ENCODE measurements around the gene MARK2. TPM values are rescaled to one million over a fixed set of nuclear protein-coding genes. Genes with fewer than 3 reads are reported as not detected.

The MARK2 gene
- total RNA-seq, 2 experiments from 2014 or later: 48.7 to 54.2 TPM

DNA sequence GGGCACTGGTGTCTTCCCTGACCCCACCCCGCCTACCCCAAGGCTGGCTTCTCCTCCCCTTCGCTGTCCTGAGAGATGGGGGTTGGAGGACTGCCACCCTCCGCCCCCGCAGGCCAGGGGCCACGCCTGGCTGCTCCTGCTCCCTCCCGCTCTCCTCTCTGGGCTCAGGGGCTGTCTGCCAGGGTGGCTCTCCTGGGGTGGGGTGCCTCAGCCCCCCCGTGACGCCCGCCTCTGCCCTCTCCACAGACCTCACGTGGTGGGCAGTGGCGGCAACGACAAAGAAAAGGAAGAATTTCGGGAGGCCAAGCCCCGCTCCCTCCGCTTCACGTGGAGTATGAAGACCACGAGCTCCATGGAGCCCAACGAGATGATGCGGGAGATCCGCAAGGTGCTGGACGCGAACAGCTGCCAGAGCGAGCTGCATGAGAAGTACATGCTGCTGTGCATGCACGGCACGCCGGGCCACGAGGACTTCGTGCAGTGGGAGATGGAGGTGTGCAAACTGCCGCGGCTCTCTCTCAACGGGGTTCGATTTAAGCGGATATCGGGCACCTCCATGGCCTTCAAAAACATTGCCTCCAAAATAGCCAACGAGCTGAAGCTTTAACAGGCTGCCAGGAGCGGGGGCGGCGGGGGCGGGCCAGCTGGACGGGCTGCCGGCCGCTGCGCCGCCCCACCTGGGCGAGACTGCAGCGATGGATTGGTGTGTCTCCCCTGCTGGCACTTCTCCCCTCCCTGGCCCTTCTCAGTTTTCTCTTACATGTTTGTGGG is 69.9 kb downstream of the MARK2 start:
- H3K9me3 Mint-ChIP-seq: no peaks in the 10 kb centered on the region
- no peak overlapping the region for H3K4me3 Mint-ChIP-seq
- no peak overlapping the region for H3K27ac Mint-ChIP-seq
- no peak for DNase-seq
- ChIA-PET CTCF (no interaction called here), POLR2A (no interaction called here)
- no peaks in the 10 kb centered on the region for H3K27me3 Mint-ChIP-seq
- H3K4me1 Mint-ChIP-seq: no peaks in the 10 kb centered on the region
- H3K36me3 Mint-ChIP-seq (ENCODE audit: low read depth): peaks cover 25% of the 10 kb centered on the region

- DNase-seq: no peak
- CTCF ChIA-PET: no interaction called here
Measured at GRCh38 chr11:63909591-63910506, 70.9 kb downstream of the MARK2 start.

DNA sequence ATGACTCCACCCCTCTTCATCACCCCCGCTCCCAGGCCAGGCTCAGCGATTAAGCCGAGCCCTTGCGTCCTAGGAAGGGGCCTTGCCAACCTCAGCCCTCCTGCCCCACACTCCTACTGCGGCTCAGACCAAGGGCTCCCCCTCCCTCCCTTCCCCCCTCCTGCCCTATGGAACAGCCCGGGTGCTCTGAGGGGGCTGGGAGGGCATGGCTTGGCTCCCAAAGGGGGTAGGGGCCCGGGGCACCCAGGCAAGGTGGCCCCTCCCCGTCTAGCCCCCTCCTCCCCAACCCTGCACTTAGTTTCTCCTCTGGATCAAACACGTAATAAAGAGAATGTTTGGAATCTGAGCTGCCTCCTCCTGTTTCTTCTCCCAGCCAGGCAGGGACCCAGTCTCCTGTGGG is 71.8 kb downstream of the MARK2 start:
- POLR2A ChIA-PET: interaction anchor here (0.7 kb wide), 1 partner anchor 304 kb away, joined by 3 read pairs; no protein-coding TSS in a partner anchor
- Mint-ChIP-seq H3K27me3 (peaks cover 3% of the 10 kb centered on the region), H3K36me3 (ENCODE audit: low read depth) (peaks cover 19% of the 10 kb centered on the region), H3K4me3 (no peak overlapping the region), H3K4me1 (no peaks in the 10 kb centered on the region), H3K9me3 (no peaks in the 10 kb centered on the region), H3K27ac (no peak overlapping the region)
- DNase-seq: no peak
- CTCF ChIA-PET: interaction anchor here (0.8 to 1.1 kb wide), 2 partner anchors 35 to 73 kb away, joined by 3 read pairs; no protein-coding TSS in a partner anchor

More at GRCh38 chr11:63909591-63910506, 70.9 kb downstream of the MARK2 start:
- POLR2A ChIA-PET: no interaction called here
- Mint-ChIP-seq H3K27ac (no peak overlapping the region), H3K36me3 (ENCODE audit: low read depth) (peaks cover 19% of the 10 kb centered on the region), H3K4me3 (no peak overlapping the region), H3K27me3 (no peaks in the 10 kb centered on the region), H3K4me1 (no peaks in the 10 kb centered on the region), H3K9me3 (no peaks in the 10 kb centered on the region)

DNA sequence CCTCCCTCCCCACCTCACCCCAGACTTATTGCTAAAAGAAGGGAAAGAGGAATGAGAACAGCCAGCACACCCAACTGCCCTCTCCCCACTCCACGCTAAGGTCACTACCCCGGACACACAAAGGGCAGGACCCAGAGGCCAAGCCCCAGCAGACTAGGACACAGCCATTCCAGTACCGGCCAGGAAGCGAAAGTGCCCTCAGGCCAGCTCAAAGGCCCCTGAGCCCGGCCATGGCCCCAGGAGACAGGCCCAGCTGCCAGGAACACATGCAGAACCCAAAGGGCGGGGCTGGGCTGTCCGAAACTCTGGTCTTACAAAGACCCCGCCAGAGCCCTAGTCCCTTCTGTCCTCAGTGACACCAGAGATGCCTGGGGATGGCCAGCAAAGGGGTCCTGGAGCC is 72.5 kb downstream of the MARK2 start:
- no peak for DNase-seq
- H3K4me3 Mint-ChIP-seq: no peak overlapping the region
- H3K27ac Mint-ChIP-seq: no peak overlapping the region
- POLR2A ChIA-PET: interaction anchor here (0.6 kb wide), 1 partner anchor 274 kb away, joined by 3 read pairs; the partner anchor contains the start of gene STIP1
- CTCF ChIA-PET: interaction anchor here (0.8 to 1.1 kb wide), 2 partner anchors 34 to 74 kb away, joined by 3 read pairs; no protein-coding TSS in a partner anchor
- H3K36me3 Mint-ChIP-seq (ENCODE audit: low read depth): peaks cover 15% of the 10 kb centered on the region
- H3K9me3 Mint-ChIP-seq: no peaks in the 10 kb centered on the region
- H3K4me1 Mint-ChIP-seq: peaks cover 3% of the 10 kb centered on the region
- peaks cover 6% of the 10 kb centered on the region for H3K27me3 Mint-ChIP-seq

DNA sequence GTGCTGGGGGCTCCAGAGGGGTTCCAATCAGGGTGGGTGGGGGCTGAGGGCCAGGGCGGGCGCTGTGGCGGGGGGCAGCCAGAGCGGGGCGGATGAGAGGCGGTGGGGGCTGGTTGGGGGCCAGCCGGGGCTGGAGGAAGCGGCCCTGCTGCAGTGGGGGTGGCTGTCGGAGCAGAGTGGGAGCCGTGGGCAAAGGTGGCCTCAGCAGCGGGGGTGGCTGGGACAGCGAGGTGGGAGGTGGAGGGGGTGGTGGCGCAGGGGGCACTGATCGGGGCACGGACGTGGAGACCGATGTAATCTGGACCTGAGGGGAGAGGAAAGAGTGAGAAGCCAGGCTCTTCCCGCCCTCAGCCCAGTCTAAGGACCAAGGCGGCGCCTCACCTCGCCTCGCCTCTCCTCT is 73.0 kb downstream of the MARK2 start:
- peaks cover 11% of the 10 kb centered on the region for H3K36me3 Mint-ChIP-seq (ENCODE audit: low read depth)
- H3K27me3 Mint-ChIP-seq: peaks cover 6% of the 10 kb centered on the region
- no peak overlapping the region for H3K4me3 Mint-ChIP-seq
- ChIA-PET CTCF (no interaction called here), POLR2A (no interaction called here)
- H3K27ac Mint-ChIP-seq: no peak overlapping the region
- DNase-seq: no peak
- no peaks in the 10 kb centered on the region for H3K9me3 Mint-ChIP-seq
- H3K4me1 Mint-ChIP-seq: peaks cover 4% of the 10 kb centered on the region

- H3K27me3 Mint-ChIP-seq: peaks cover 9% of the 10 kb centered on the region
- DNase-seq: no peak
- H3K36me3 Mint-ChIP-seq (ENCODE audit: low read depth): peaks cover 9% of the 10 kb centered on the region
- peaks cover 5% of the 10 kb centered on the region for H3K4me1 Mint-ChIP-seq
- no peak overlapping the region for H3K4me3 Mint-ChIP-seq
- no peak overlapping the region for H3K27ac Mint-ChIP-seq
- H3K9me3 Mint-ChIP-seq: no peaks in the 10 kb centered on the region
- CTCF ChIA-PET: no interaction called here
- POLR2A ChIA-PET: no interaction called here
Measured at GRCh38 chr11:63912678-63913077, 73.8 kb downstream of the MARK2 start.

DNA sequence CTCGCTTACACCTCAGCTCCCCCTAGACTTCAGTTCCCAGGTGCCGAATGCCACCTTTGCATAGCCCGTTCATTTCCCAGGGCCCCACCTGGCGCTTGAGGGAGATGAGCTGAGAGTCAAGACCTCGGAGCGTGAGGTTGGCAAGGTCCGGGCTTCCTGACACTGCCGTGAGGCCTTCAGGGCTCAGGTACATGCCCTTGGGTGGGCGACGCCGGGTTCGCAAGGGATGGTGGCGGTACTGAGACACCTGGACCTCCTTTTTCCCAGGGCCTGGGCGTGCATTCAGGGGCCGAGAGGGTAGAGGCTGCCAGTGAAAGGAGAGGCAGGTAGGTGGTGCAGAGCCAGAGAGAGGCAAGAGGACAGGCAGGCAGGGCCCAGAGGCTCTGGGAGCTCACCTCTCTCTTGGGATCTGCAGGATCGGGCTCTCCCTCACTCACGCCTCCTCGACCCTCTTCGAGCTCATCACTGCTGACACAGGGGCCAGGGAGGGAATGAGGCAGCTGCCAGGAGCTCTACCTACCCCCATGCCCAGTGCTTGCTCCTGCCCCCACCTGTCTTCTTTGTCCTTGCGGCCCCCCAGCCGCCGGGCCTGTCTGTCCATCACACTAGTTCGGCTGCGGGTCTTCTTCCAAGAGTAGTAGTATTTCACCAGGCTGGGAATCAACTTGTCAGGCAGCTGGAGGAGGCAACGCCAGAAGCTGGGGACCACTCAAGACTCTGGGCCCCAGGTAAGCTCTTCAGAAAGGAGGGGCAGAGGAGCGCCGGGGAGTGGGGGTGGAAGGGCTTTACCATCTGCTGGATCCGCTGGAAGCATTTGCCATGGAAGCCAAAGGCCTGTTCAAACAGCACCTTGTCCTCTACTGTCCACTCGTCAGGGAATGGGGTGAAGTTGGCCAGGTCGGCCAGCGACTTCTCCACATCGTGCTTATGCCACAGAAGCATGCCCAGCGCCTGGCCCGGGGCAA is 75.2 kb downstream of the MARK2 start:
- H3K36me3 Mint-ChIP-seq (ENCODE audit: low read depth): peaks cover 5% of the 10 kb centered on the region
- no peak overlapping the region for H3K27ac Mint-ChIP-seq
- H3K4me1 Mint-ChIP-seq: peaks cover 9% of the 10 kb centered on the region
- H3K4me3 Mint-ChIP-seq: no peak overlapping the region
- POLR2A ChIA-PET: interaction anchor here (1.1 to 1.3 kb wide), 2 partner anchors 36 to 76 kb away, joined by 3 read pairs; no protein-coding TSS in a partner anchor
- CTCF ChIA-PET: interaction anchor here (0.6 to 1.5 kb wide), 3 partner anchors 75 to 86 kb away, joined by 3 to 4 read pairs (median 4); partner anchors contain the start of gene MARK2
- no peak for DNase-seq
- H3K27me3 Mint-ChIP-seq: peaks cover 14% of the 10 kb centered on the region
- H3K9me3 Mint-ChIP-seq: no peaks in the 10 kb centered on the region

DNA sequence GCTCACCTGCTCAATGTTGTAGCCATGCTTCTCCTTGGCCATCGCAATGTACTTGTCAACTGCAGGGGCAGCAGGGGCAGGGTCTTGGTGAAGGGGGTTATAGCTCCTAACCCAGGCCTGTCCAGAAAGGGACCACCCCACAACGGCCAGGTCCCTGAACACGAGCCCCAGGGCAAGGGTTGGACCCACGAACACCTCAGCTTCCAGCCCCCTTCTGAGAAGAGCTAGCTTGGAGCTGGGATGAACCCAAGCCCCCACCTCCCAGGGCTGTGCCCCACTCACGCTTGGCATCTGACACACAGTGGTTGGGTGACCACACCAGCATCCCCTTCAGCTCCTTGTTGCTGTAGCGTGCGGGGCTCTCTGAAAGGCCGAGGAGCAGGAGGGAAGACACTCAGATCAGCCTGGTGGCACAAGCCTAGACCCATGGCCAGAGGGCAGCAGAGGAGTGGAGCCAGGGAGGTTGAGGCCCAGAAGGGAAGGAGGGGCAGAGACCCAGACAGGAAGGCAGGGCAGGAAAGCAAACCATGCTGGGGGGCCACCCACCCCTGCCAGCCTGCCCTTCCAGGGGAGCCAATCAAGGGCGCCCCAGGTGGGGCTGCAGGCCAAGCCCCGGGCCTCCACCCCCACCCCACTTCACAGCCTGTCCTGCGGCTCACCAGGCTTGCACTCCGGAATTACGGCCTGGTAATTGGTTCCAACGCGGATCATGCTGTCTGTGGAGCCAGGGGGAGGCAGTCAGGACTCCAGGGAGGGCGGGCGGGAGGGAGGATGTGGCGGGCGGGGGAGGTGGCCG is 76.2 kb downstream of the MARK2 start:
- DNase-seq: no peak
- ChIA-PET POLR2A (interaction anchor here (1.1 to 1.3 kb wide), 2 partner anchors 35 to 77 kb away, joined by 3 read pairs; no protein-coding TSS in a partner anchor), CTCF (interaction anchor here (0.6 to 1.5 kb wide), 2 partner anchors 77 to 85 kb away, joined by 3 to 4 read pairs; no protein-coding TSS in a partner anchor)
- H3K27ac Mint-ChIP-seq: no peak overlapping the region
- H3K9me3 Mint-ChIP-seq: no peaks in the 10 kb centered on the region
- H3K27me3 Mint-ChIP-seq: peaks cover 16% of the 10 kb centered on the region
- H3K4me3 Mint-ChIP-seq: peak overlapping the region; percentile 8
- H3K4me1 Mint-ChIP-seq: peaks cover 9% of the 10 kb centered on the region
- peaks cover 3% of the 10 kb centered on the region for H3K36me3 Mint-ChIP-seq (ENCODE audit: low read depth)

DNA sequence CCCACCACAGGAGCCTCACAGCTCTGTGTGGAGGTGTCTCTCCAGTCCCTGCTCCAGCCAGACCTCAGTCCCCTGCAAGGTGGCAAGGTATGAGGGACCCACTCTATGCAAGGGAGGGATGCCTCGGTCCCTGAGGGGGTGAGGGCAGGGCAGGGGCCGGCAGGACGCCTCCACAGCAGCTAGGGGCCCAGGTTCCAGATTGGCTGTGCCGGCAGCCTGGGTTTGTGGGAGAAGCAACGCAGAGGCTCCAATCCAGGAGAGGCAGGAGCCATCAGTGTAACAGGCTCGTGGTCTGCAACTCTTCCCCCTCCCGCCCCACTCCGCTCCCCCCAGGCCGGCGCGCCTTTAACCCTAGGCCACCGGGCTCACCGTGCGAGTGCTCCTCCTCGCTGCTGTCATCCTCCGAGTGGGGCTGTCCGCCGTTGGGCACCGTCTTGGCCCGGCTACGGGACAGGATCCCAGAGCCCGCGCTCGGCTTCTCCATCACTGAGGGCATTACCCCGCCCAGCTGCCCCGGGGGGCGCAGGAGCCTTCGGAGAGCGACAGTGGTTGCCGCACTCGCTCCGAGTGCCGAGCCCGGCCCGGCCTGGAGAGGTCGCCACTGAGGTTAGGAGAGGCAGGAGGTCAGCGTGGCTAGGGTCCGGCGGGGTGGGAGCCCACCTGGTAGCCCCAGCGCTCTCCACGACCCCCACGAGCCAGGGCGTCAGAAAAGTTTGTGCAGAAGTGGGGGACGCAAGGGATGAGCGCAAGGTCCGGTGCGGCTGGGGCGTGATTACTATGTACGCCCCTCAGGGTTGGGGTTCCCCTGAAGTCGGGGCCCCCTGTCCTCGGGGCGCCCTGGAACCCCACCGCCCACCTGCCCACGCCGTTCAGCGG is 77.3 kb downstream of the MARK2 start:
- Mint-ChIP-seq H3K27me3 (peaks cover 16% of the 10 kb centered on the region), H3K27ac (no peak overlapping the region), H3K4me3 (peak overlapping the region; percentile 72), H3K9me3 (no peaks in the 10 kb centered on the region), H3K4me1 (peaks cover 9% of the 10 kb centered on the region), H3K36me3 (ENCODE audit: low read depth) (no peaks in the 10 kb centered on the region)
- DNase-seq: no peak
- ChIA-PET POLR2A (interaction anchor here (0.9 to 1.0 kb wide), 2 partner anchors 79 to 290 kb away, joined by 3 read pairs; partner anchors contain the start of gene FERMT3), CTCF (interaction anchor here (1.1 kb wide), 1 partner anchor 36 kb away, joined by 3 read pairs; no protein-coding TSS in a partner anchor)

DNA sequence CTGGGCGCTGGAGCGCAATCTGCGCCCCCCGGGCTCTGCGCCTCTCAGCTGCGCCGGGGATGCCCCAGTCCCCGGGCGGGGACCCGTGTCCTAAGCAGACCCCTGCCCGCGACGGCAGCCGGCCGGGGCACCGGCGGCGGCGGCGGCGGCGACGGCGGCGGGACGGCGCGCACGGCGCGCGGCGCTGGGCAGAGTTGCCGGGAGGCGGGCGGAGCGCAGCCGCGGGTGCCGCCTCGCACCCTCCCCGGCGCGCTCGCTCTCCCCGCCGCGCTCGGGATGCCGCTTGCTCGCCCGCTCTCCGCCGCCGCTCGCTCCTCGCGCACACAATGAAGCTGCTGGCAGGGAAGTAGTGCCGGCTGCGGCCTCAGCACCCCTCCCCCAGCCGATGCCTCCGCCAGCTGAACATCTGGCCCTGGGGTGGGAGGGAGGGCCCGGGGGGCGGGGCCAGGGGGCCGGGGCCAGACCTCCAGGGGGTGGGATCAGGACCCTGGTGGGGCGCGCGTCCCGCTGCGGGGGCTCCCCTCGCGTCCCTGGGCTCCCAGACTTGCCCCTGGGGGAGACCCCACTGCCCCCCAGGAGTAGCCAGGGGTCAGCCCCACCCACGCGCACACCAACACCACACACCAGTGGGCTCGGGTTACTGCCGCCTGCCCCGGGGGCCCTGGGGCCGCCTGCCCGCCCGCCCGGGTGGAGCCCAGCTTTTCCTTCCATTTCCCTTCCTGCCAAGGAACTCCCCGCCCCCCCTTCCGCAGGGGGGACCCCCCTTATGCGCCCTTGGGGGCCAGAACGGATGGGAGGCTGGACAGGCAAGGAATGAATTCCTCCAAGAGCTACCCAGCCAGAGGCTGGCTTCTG is 78.2 kb downstream of the MARK2 start, which contains the start of gene RCOR2:
Gene RCOR2 (minus strand): TSS at position 328 of the 855 bp plus-strand sequence. CDS start 708 bp downstream, outside the sequence.
- H3K4me3 Mint-ChIP-seq: peak within 1 kb of the TSS; percentile 72
- POLR2A ChIA-PET: interaction anchor here (0.9 to 1.0 kb wide), 2 partner anchors 79 to 289 kb away, joined by 3 read pairs; partner anchors contain the start of gene FERMT3
- H3K4me1 Mint-ChIP-seq: peaks cover 9% of the 10 kb centered on the region
- H3K9me3 Mint-ChIP-seq: no peaks in the 10 kb centered on the region
- H3K27me3 Mint-ChIP-seq: peaks cover 19% of the 10 kb centered on the region
- H3K27ac Mint-ChIP-seq: no peak within 1 kb of the TSS
- H3K36me3 Mint-ChIP-seq (ENCODE audit: low read depth): no peaks in the 10 kb centered on the region
- CTCF ChIA-PET: interaction anchor here (0.8 to 1.1 kb wide), 4 partner anchors 36 to 84 kb away, joined by 3 to 5 read pairs (median 3); partner anchors contain the start of gene MARK2
- peak; percentile 60 for DNase-seq
